H1 (cell line): ENCODE data around the gene PHACTR1. TPM values are rescaled to one million over a fixed set of nuclear protein-coding genes. Genes with fewer than 3 reads are reported as not detected.

Source experiments
- CBX5 ChIP-seq: fragments of 300-800, 300-1000 bp; sonication (generic); IDR thresholded peaks from 2 replicates; pipeline ENCODE4 v1.7.1; 2016; ENCODE audit warnings: antibody characterized with exemption, low read length, low read depth
- CBX8 ChIP-seq: fragments of 300-800, 300-1000 bp; sonication (generic); IDR thresholded peaks from 2 replicates; pipeline ENCODE4 v1.7.1; 2016; ENCODE audit warnings: low read depth, low read length, borderline replicate concordance
- CREB1 ChIP-seq: IDR thresholded peaks from 2 replicates; pipeline ENCODE4 v1.6.1; 2012; ENCODE audit warnings: inconsistent platforms
- CTBP2 ChIP-seq: IDR thresholded peaks from 2 replicates; pipeline ENCODE4 v1.7.0; 2011; ENCODE audit warnings: borderline replicate concordance, mild to moderate bottlenecking, moderate library complexity, mixed read lengths, low read length; ENCODE audit not compliant: insufficient read depth, insufficient read length
- EZH2 ChIP-seq: fragments of 200-600 bp; sonication (generic); IDR thresholded peaks from 2 replicates; pipeline ENCODE4 v1.7.1; 2012; ENCODE audit warnings: low read depth, mild to moderate bottlenecking, moderate library complexity, low read length, inconsistent platforms; ENCODE audit not compliant: severe bottlenecking
- KDM4A ChIP-seq: IDR thresholded peaks from one replicate; pipeline ENCODE4 v1.7.1; 2012; ENCODE audit warnings: low read depth, mild to moderate bottlenecking, moderate library complexity, low read length, inconsistent platforms; ENCODE audit not compliant: severe bottlenecking
- MAX ChIP-seq: IDR thresholded peaks from 2 replicates; pipeline ENCODE4 v1.6.1; 2012; ENCODE audit warnings: inconsistent platforms
- POLR2AphosphoS5 ChIP-seq: IDR thresholded peaks from 2 replicates; pipeline ENCODE4 v1.6.1; 2011; ENCODE audit warnings: low read depth, low read length
- POU5F1 ChIP-seq: IDR thresholded peaks from 2 replicates; pipeline ENCODE4 v1.6.1; 2011; ENCODE audit warnings: low read depth, mild to moderate bottlenecking, low read length, moderate library complexity
- RAD21 ChIP-seq, 2 experiments: IDR thresholded peaks in 1 of 2; conservative IDR thresholded peaks in 1 of 2; 2 replicates each; pipeline ENCODE4 v1.6.1; 2011; ENCODE audit warnings: low read depth in 2 of 2, low read length in 2 of 2, improper control_type of control experiment in 1 of 2, inconsistent platforms in 1 of 2, mild to moderate bottlenecking in 1 of 2, moderate library complexity in 1 of 2
- RBBP5 ChIP-seq: IDR thresholded peaks from 2 replicates; pipeline ENCODE4 v1.7.1; 2012; ENCODE audit warnings: low read depth, mild to moderate bottlenecking, inconsistent platforms, low read length, moderate library complexity, borderline replicate concordance
- SAP30 ChIP-seq: fragments of 300-600 bp; sonication (generic); IDR thresholded peaks from 2 replicates; pipeline ENCODE4 v1.7.1; 2012; ENCODE audit warnings: low read length, moderate library complexity, mild to moderate bottlenecking, inconsistent platforms; ENCODE audit not compliant: insufficient read depth, insufficient replicate concordance
- SIN3A ChIP-seq, 2 experiments: IDR thresholded peaks in 1 of 2; conservative IDR thresholded peaks in 1 of 2; 2 replicates each; pipeline ENCODE4 v1.6.1; 2011 to 2012; ENCODE audit warnings: low read length in 2 of 2, improper control_type of control experiment in 1 of 2, low read depth in 1 of 2, mild to moderate bottlenecking in 1 of 2
- SIRT6 ChIP-seq: IDR thresholded peaks from one replicate; pipeline ENCODE4 v1.7.1; 2012; ENCODE audit warnings: low read length, inconsistent platforms
- SP4 ChIP-seq: IDR thresholded peaks from 2 replicates; pipeline ENCODE4 v1.6.1; 2012; ENCODE audit warnings: low read length, inconsistent platforms
- TAF7 ChIP-seq: optimal IDR thresholded peaks from 2 replicates; pipeline ENCODE3; 2011; ENCODE audit warnings: low read depth, mild to moderate bottlenecking, inconsistent platforms, low read length, moderate library complexity, borderline replicate concordance
- USF2 ChIP-seq: IDR thresholded peaks from 2 replicates; pipeline ENCODE4 v1.6.1; 2011; ENCODE audit warnings: low read length, improper control_type of control experiment
- ZNF274 ChIP-seq: IDR thresholded peaks from 2 replicates; pipeline ENCODE4 v1.7.0; 2012; ENCODE audit warnings: low read length, borderline replicate concordance; ENCODE audit errors: extremely low read depth
- polyA plus RNA-seq, 7 experiments: library from polyadenylated mRNA; depleted of rRNA in 3 of 7; stranded (reverse) in 5 of 7; unstranded in 2 of 7; fragments of >200 nt in 5 of 7; fragments of 200-250 nt in 2 of 7; gene quantifications; 1 replicate in 5 of 7; 2 replicates in 1 of 7; 4 replicates in 1 of 7; pipeline versions ENCODE4 v1.2.1 to v1.2.3, GENCODE V29; 2011 to 2013; ENCODE audit warnings: missing spikeins in 2 of 7, mixed read lengths in 2 of 7
- total RNA-seq: library from RNA; stranded (reverse); fragmentation: NEBNext Ultra II Directional; extraction: Animal tissue kit (Norgen Biotek cat#: 25700); gene quantifications from 2 replicates; pipeline ENCODE4 v1.2.1, GENCODE V29; 2021

The PHACTR1 gene
- total and polyA plus RNA-seq, 2 of the 8 experiments (the other 6 are each of a cell fraction or from before 2014, with no cell fraction given): 3.9 to 17.1 TPM

- TF ChIP-seq POU5F1 (no peak), EZH2 (peak; percentile 5), SP4 (no peak), CREB1 (no peak), CBX5 (no peak), SAP30 (no peak), POLR2AphosphoS5 (no peak), RBBP5 (peak; percentile 65; the same call in 1 of the 2 replicates), TAF7 (no peak), MAX (peak; percentile 31; the same call in 1 of the 2 replicates), KDM4A (peak; percentile 45), SIRT6 (no peak), CBX8 (no peak), USF2 (no peak), CTBP2 (peak; percentile 22), RAD21 (IDR thresholded peaks at IDR 0.05 in 1 of 2, conservative IDR thresholded peaks at IDR 0.05 in 1 of 2; ENCODE audit: low read depth in 2 of 2, low read length in 2 of 2) (no peak), ZNF274 (no peak), SIN3A (conservative IDR thresholded peaks at IDR 0.05 in 1 of 2, IDR thresholded peaks at IDR 0.05 in 1 of 2; ENCODE audit: low read depth in 1 of 2, low read length in 2 of 2) (peak in 1 of 2 experiments; percentile 47; a peak in 1 of 4 replicates)
Measured at GRCh38 chr6:13013681-13014503, 297.3 kb downstream of the PHACTR1 start (continued).
